ENCODE data around the gene NSMF. TPM values are rescaled to one million over a fixed set of nuclear protein-coding genes. Genes with fewer than 3 reads are reported as not detected.

The NSMF gene
- total and polyA plus RNA-seq, 12 donors = 5.3 to 29.3 (median 10.9) TPM

- no peaks in the 10 kb centered on the region for H3K9me3 ChIP-seq
- intact Hi-C loops (cut with DNase I) = no loop called here
- no peaks in the 10 kb centered on the region for H3K36me3 ChIP-seq
- 94 to 97% methylated on average over 15 of the region's 15 CpGs for WGBS, 2 donors
- TF ChIP-seq CTCF (IDR thresholded peaks at IDR 0.05) = no peak
- H3K27ac ChIP-seq = no peak overlapping the region
- H3K4me1 ChIP-seq = peaks cover 6 to 27% (median 20%) of the 10 kb centered on the region in 9 donors
- ATAC-seq (no peak), DNase-seq (no peak)
- H3K4me3 ChIP-seq = no peak overlapping the region
- peaks cover 0 to 22% (median 0%) of the 10 kb centered on the region in 7 donors for H3K27me3 ChIP-seq
These were observed 55.9 kb downstream of the NSMF start for GRCh38 chr9:137403269-137403668.

GRCh38 chr9:137402746-137403145, 56.4 kb downstream of the NSMF start:
- peaks cover 0 to under 1% (median 0%) of the 10 kb centered on the region in 11 donors for H3K9me3 ChIP-seq
- intact Hi-C loops (cut with DNase I) = no loop called here
- TF ChIP-seq CTCF (IDR thresholded peaks at IDR 0.05) = no peak
- H3K36me3 ChIP-seq = no peaks in the 10 kb centered on the region
- no peak overlapping the region for H3K27ac ChIP-seq
- peaks cover 6 to 25% (median 17%) of the 10 kb centered on the region in 9 donors for H3K4me1 ChIP-seq
- no peak for ATAC-seq
- no peak for DNase-seq
- 89 to 90% methylated on average over 11 of the region's 11 CpGs for WGBS, 2 donors
- peaks cover 0 to 19% (median 0%) of the 10 kb centered on the region in 7 donors for H3K27me3 ChIP-seq
- H3K4me3 ChIP-seq = no peak overlapping the region

DNA sequence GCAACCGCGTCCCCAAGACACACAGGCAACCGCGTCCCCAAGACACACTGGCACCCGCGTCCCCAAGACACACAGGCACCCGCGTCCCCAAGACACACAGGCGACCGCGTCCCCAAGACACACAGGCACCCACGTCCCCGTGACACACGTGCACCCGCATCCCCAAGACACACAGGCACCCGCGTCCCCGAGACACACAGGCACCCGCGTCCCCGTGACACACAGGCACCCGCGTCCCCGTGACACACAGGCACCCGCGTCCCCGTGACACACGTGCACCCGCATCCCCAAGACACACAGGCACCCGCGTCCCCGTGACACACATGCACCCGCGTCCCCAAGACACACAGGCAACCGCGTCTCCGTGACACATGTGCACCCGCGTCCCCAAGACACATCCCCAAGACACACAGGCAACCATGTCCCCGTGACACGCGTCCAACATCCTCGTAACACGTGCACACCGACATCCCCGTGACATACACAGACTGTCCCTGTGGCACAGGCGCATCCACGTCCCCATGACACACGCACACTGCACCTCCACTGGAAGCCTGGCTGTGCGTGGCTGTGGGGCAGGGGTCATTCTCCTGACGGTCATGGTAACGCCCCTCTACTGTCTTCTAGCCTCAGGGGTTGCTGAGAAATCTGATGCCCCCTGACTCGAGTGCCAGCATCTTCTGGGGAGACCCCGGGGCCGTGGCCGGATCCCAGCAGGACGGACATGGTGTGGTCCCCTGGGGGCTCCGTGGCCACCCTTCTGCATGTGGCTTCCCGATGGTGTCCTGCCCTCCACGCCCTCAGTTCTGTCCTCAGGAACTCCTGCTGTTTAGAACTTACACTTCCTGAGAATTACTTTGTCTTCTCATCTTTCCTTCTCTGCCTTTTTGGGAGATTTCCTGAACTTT, 60.3 kb downstream of the NSMF start:
- no peak overlapping the region for H3K27ac ChIP-seq
- 95 to 96% methylated on average over 53 to 60 of the region's 60 CpGs for WGBS, 2 donors
- no peak for ATAC-seq
- peaks cover 0 to 4% (median 0%) of the 10 kb centered on the region in 11 donors for H3K9me3 ChIP-seq
- peaks cover 0 to 8% (median 0%) of the 10 kb centered on the region in 9 donors for H3K36me3 ChIP-seq
- H3K4me3 ChIP-seq = no peak overlapping the region
- peaks cover 0 to 7% (median 0%) of the 10 kb centered on the region in 9 donors for H3K4me1 ChIP-seq
- no peaks in the 10 kb centered on the region for H3K27me3 ChIP-seq
- DNase-seq = no peak
- no peak for TF ChIP-seq CTCF (IDR thresholded peaks at IDR 0.05)
- intact Hi-C loops (cut with DNase I) = loop anchor here in 1 of 10 donors (10.0 kb wide), 1 partner anchor 54 kb away; no protein-coding TSS in a partner anchor

GRCh38 chr9:137397675-137398423, 61.3 kb downstream of the NSMF start:
- no peak for TF ChIP-seq CTCF (IDR thresholded peaks at IDR 0.05)
- no peak overlapping the region for H3K4me3 ChIP-seq
- 98% methylated on average over 20 of the region's 20 CpGs for WGBS, 2 donors
- peaks cover 0 to 9% (median 0%) of the 10 kb centered on the region in 9 donors for H3K36me3 ChIP-seq
- H3K9me3 ChIP-seq = peaks cover 0 to 4% (median 0%) of the 10 kb centered on the region in 11 donors
- DNase-seq (no peak), ATAC-seq (no peak)
- intact Hi-C loops (cut with DNase I) = loop anchor here in 1 of 10 donors (10.0 kb wide), 1 partner anchor 53 kb away; no protein-coding TSS in a partner anchor
- H3K27ac ChIP-seq = no peak overlapping the region
- no peaks in the 10 kb centered on the region for H3K27me3 ChIP-seq
- H3K4me1 ChIP-seq = peaks cover 0 to 7% (median 0%) of the 10 kb centered on the region in 9 donors
